AG09309 (cell line): ENCODE results near the gene AATK.

Experiments used
- DNase-seq: peaks from one replicate; pipeline ENCODE4 v3.0.0-alpha.2; 2010; ENCODE audit warnings: low read depth
- H3K4me3 ChIP-seq: 2 replicates; pipeline ENCODE4 v1.5.1; 2011; ENCODE audit warnings: mild to moderate bottlenecking, low read depth, low read length, moderate library complexity; ENCODE audit not compliant: control insufficient read depth
- CTCF ChIP-seq: IDR thresholded peaks from 2 replicates; pipeline ENCODE4 v1.5.1; 2011; ENCODE audit warnings: mild to moderate bottlenecking, low read depth, low read length, inconsistent platforms; ENCODE audit not compliant: insufficient read depth, control insufficient read depth; ENCODE audit errors: missing control alignments

Gene AATK

GRCh38 chr17:81117672-81118198 lies 48.3 kb downstream of the AATK start:
- no peak for DNase-seq
- TF ChIP-seq CTCF, result no peak
- no peak overlapping the region for H3K4me3 ChIP-seq

- no peak for TF ChIP-seq CTCF
- no peak for DNase-seq
- no peak overlapping the region for H3K4me3 ChIP-seq
Measured at GRCh38 chr17:81116704-81117103, 49.3 kb downstream of the AATK start.

- H3K4me3 ChIP-seq, result no peak overlapping the region
- DNase-seq, result no peak
- no peak for TF ChIP-seq CTCF
Measured at GRCh38 chr17:81115749-81116464, 50.1 kb downstream of the AATK start.

DNA sequence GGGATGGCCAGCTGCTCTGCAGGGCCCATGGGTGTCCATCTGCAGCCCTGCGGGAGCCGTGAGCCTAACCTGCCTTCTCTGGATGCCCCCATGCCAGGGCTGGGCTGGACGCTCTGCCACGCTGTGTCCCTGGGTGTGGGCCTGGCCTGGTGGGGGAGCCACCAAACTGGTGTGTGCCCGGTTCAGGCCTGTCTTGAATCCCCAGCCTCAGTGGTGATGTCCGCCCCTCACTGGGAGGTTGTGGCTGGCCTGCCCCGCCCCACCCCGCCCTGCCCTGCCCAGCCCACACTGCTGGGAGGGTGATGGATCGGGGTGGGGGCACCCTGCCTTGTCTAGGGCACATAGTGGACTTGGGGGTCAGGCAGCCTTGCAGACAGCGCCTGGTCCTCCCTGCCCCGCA lies 50.8 kb downstream of the AATK start:
- TF ChIP-seq CTCF, result no peak
- no peak overlapping the region for H3K4me3 ChIP-seq
- DNase-seq, result no peak

GRCh38 chr17:81114351-81115093 lies 51.5 kb downstream of the AATK start:
- no peak for DNase-seq
- H3K4me3 ChIP-seq, result no peak overlapping the region
- TF ChIP-seq CTCF, result no peak

GRCh38 chr17:81113158-81113724 lies 52.8 kb downstream of the AATK start:
- no peak overlapping the region for H3K4me3 ChIP-seq
- DNase-seq, result no peak
- TF ChIP-seq CTCF, result no peak
